Activated naive CD4-positive, alpha-beta T cell (primary cell): Measurements from ENCODE around the gene LMF1.
"Not testable (repeated sequence)": the region's sequence is repeated elsewhere in the genome, so short reads cannot be mapped to it uniquely, and the experiment has no call there.

Source experiments
- DNase-seq, 4 experiments: peaks; one replicate each; lab custom pipeline; 2025; lab: John Stamatoyannopoulos, UW

LMF1 gene

GRCh38 chr16:850668-851067 lies 120.1 kb downstream of the LMF1 start:
- no peak for DNase-seq

- DNase-seq, result no peak
Measured at GRCh38 chr16:848510-849253, 122.1 kb downstream of the LMF1 start.

DNA sequence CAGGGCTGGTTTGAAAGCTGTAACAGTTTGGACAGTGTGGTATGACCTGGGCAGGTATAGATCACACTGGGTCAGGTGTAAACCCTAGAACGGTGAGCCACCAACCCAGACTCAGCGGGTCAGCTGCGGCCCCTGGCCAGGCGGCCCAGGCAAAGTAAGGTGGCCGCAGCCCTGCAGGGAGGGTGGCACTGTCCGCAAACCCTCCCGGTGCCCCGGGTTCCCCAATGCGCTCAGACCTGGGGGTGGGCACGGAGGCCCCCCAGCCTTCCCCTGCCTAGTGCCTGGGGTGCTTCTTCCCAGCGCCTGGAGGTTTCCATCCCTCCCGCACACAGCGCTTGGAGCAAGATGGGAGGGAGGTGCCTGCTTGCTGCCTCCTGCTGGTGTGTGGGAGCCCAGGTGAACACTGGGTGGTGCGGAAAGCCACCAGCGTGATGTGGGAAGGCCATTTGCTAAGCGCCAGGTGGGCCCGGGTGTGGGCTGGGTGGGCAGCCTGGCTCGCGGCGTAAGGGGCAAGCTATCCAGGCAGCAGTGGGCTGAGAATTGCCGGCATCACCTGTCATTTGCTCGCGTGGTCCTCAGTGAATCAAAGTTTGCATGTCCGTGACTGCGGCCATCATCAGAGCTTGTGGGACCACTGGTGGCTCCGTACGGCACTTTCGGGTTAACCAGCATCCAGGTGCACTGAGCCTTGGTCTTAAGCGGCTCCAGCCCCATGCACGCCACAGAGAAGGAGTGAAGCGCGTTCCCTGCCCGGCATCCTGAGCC lies 122.9 kb downstream of the LMF1 start:
- no peak for DNase-seq

- DNase-seq, result no peak
Measured at GRCh38 chr16:847151-847550, 123.6 kb downstream of the LMF1 start.

DNA sequence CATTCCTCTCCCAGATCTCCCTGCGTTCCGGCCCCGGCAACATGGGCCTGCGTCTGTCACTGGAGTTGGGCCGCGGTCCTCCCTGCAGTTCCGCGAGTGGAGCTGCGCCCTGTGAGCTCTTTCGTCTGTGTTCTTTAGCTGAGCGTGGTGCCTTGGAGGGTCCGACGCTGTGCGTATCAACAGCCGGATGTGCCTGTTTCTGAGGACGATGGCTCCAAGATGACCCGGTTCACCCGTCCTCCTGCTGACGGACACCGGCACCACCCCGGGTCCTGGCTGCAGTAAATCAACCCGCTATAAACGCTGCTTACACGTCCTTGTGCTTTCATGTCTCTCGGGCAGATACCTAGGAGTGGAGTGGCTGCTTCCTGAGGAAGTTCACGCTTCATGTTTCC lies 125.4 kb downstream of the LMF1 start:
- DNase-seq, result no peak

DNA sequence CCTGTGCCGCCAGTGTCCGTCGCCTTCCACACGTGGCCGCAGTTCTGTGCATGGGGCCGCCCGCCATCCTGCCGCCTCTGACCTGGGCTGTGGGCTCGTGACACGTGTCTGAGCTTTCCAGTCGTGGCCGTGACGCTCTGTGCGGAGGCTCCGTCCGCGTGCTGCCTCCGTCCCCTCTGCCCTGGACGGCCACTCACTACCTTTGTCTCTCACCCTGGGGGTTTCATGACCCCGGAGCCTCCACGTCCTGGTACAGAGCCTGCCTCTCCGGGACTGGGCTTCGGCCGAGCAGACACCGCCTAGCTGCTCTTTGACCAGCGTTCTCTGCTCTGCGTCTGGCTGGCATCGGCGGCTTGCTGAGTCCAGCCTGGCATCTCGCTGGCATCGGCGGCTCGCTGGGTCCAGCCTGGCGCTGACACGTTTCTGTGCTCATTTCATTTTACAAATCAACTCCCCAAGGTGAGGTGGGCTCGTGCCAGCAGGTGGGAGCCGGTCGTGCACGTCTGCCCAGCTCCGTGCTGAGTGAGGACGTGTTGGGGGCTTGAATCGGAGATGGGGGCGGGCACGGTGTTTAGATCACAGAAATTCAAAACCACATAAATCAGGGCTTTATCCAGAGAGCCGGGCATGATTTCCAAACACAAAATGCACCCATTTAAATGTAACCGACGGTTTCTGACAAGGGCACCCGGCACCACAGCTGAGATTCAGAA lies 126.0 kb downstream of the LMF1 start:
- DNase-seq, result no peak

- DNase-seq, result no peak
Measured at GRCh38 chr16:843771-844170, 127.0 kb downstream of the LMF1 start.

- no peak for DNase-seq
Measured at GRCh38 chr16:842711-843560, 127.8 kb downstream of the LMF1 start.

- no peak for DNase-seq
Measured at GRCh38 chr16:842061-842476, 128.7 kb downstream of the LMF1 start.

DNA sequence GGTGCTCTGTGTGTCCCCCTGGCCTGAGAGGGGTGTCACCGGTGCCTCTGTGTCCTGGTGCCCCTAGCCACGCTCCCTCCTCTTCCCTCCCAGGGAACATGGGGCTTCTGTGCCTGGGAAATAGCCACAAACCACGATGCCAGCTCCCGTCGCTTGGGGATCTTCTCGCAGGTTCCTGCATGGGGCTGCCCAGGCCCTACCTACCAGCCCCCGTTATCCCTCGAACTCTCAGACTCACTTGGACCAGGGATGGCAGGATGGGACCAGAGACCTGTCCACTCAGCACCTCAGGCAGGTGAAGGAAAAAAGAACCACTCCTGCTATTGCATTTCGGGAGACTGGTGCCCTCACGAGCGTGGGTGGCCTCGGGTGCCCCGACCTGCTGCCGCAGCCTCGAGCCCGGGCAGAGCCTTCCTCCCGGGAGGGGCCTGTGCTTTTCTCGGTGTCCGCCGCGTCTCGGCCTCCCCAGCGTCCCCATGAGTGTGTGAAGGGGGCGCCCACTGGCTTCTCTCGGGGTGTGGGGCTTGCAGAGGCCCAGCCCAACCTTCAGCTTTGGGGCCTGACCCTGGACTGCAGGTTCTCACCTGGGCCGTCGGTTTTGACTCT lies 129.2 kb downstream of the LMF1 start:
- no peak for DNase-seq

GRCh38 chr16:840561-841454 lies 130.0 kb downstream of the LMF1 start:
- no peak for DNase-seq

DNA sequence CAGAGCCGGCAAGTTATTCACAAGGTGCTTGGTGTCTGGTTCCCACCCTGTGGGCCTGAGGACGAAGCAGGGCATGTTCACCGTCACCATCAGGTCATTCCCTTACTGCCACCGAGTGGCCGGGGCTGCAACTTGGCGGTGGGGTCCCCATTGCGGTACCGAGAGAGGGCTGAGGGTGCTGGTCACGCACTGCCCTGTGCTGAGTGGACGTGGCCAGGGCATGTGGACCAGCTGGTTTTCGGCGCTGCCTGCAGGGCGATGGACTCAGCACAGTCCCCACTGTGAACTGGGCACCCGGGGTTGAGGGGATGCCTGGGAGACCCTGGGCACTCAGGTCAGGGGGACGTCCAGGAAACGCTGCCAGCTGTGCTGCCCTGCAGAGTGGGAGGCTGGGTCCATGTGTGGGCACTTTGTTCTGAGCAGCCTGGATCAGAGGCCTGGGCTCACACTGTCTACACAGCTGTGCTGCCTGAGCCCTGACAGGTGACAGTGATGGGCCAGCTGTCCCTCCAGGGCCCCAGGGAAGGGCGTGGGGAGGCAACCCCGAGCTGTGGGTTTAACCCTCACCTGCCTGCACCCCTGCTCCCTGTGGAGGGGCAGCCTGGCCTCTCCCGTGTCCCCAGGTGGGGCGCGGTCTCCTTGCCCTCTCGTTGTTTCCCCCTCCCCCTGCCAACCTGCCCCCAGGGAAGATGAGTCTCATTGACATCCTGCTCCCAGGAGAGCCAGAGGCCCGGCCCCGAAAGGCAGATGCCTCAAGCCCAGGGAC lies 131.0 kb downstream of the LMF1 start:
- no peak for DNase-seq

DNA sequence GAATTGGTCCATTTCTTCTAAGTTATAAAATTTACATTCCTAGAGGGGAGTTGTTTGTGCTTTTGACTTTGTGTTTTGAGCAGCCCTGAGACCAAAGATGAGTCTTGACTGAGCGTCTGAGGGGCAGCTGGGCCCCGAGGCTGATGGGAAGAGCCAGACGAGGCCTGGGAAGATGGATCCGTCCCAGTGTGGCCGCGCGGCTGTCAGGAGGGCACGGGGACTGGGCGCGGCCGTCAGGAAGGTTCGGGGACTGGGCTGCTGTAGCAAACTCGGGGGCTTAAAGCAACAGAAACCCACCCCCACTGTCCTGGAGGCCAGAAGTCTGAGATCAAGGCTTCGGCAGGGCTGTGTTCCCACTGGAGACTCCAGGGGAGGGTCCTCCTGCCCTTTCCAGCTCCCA lies 132.0 kb downstream of the LMF1 start:
- DNase-seq, result no peak

- DNase-seq, result not testable (repeated sequence)
Measured at GRCh38 chr16:836822-837221, 134.0 kb downstream of the LMF1 start.

DNA sequence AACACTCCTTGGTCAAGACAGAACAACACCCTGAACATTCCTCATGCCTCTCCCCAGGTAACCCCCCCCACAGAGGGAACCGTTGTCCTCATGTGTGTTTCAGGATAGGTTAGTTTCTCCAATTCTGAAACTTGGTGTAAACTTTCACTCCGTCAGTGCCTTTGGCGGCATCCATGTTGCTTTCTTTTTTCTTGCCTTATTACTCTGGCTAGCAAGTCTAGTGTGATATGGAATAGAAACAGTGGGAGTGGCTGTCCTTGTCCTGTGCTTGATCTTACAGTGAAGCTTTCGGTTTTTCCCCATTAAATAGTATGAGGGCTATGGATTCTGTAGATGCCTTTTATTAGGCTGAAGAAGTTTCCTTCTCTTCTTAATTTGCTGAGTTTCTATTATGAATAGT lies 134.6 kb downstream of the LMF1 start:
- no peak for DNase-seq

DNA sequence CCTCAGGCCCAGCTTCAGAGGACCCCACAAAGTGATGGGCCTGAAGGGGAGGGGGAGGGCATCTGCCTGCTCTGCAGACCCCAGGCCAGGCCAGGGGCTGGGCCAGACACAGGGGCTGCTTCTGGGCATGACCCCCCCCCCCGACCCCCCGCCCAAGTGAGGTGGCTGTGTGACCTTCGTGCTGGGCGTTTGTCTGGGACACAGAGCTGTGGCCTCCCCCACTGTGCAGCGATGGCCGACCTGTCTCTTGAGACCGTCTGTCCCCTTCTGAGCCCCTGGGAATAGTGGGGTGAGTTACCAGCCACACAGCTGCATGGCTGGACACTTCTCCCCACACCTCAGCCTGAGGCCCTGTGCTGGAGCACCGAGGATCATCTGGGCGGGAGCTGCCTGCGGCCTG lies 135.4 kb downstream of the LMF1 start:
- no peak for DNase-seq

DNA sequence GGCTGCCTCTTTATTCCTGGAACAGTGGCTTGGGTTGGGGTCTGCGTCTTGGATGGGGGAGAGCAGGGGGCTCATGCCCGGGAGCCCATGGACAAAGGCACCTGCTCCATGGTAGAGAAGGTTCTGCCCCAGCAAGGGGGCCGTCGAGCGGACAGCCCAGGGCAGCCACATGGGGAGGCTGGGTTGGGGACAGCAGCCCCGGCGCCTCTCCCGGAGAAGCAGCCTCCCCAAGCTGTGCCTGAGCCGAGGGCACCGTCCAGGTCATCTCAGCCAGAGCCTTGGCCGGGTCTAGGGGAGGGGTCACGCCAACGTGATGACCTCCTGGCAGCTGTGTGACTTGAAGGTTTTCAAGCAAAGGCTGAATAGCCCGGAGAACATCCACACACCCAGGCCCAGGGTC lies 137.4 kb downstream of the LMF1 start:
- no peak for DNase-seq

DNA sequence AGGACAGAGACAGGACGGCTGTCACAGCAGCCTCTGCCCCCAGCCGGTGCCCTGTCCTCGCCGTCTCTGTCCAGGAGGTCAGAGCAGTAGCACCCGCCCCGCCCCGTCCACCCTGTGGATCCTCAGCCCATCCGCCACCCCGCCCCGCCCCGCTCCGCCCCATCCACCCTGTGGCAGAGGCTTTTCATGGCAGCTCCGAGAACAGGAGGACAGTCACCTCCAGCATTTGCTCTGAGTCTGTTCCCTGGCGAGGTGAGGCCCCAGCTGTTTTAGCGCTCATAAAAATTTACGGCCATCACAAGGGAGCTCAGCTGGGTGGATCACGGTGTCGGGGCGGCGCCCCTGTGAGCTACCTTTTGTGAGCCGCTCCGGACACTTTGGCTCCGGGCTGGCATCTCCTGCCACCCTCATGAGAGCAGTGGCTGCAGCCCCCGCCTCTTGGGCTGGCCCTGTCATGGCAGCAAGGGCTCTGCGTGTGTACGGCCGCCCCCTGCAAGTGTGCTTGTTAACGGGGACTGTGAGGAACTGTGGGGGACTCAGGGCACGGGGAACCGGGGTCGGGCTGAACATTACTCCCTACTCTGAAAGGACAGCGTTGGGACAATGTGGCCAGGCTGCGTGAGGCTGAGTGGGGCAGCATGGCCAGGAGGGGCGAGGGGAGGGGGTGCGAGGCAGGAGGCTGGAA lies 138.0 kb downstream of the LMF1 start:
- no peak for DNase-seq
